SK-N-SH treated with all-trans-retinoic acid at 6 μM for 48 hours (cell line): ENCODE measurements around the gene PROCA1.

ENCODE experiments used
- ATAC-seq: fragments of 200-7000 bp; cut with Tn5 transposase; 3 replicates; pipeline ENCODE4 v1.9.1; 2020; ENCODE audit warnings: mild to moderate bottlenecking, moderate library complexity
- ARNTL ChIP-seq: fragments of 450-650 bp; formaldehyde crosslinking; IDR thresholded peaks from 2 replicates; pipeline ENCODE4 v1.5.0; 2020; ENCODE audit warnings: low read depth, mild to moderate bottlenecking, moderate library complexity, borderline replicate concordance
- BACH2 ChIP-seq: fragments of 250-450 bp; sonication (Bioruptor Pico); IDR thresholded peaks from 2 replicates; pipeline ENCODE4 v1.9.0; 2021; ENCODE audit warnings: mild to moderate bottlenecking, borderline replicate concordance
- CREB5 ChIP-seq: fragments of 250-450 bp; sonication (Bioruptor Pico); IDR thresholded peaks from 2 replicates; pipeline ENCODE4 v1.5.1; 2020; ENCODE audit warnings: low read depth, mild to moderate bottlenecking, moderate library complexity
- CSDC2 ChIP-seq: fragments of 250-450 bp; sonication (Bioruptor Pico); IDR thresholded peaks from 2 replicates; pipeline ENCODE4 v1.5.0; 2020; ENCODE audit warnings: mild to moderate bottlenecking, moderate library complexity
- CSRNP3 ChIP-seq: fragments of 250-450 bp; sonication (Bioruptor Pico); IDR thresholded peaks from 2 replicates; pipeline ENCODE4 v1.5.1; 2021; ENCODE audit warnings: mild to moderate bottlenecking, moderate library complexity
- ESRRG ChIP-seq: fragments of 250-450 bp; sonication (Bioruptor Pico); IDR thresholded peaks from 2 replicates; pipeline ENCODE4 v1.6.1; 2021; ENCODE audit warnings: mild to moderate bottlenecking
- GLIS3 ChIP-seq: fragments of 250-450 bp; sonication (Bioruptor Pico); IDR thresholded peaks from 2 replicates; pipeline ENCODE4 v1.5.0; 2020; ENCODE audit warnings: mild to moderate bottlenecking, moderate library complexity
- ISL1 ChIP-seq: fragments of 250-450 bp; sonication (Bioruptor Pico); IDR thresholded peaks from 2 replicates; pipeline ENCODE4 v2.1.2; 2022; ENCODE audit warnings: mild to moderate bottlenecking, moderate library complexity
- OSR1 ChIP-seq: fragments of 250-450 bp; sonication (Bioruptor Pico); IDR thresholded peaks from 2 replicates; pipeline ENCODE4 v1.8.0; 2022; ENCODE audit warnings: moderate library complexity, mild to moderate bottlenecking, inconsistent platforms
- PATZ1 ChIP-seq: fragments of 250-450 bp; sonication (Bioruptor Pico); IDR thresholded peaks from 2 replicates; pipeline ENCODE4 v1.8.0; 2020; ENCODE audit warnings: mild to moderate bottlenecking, moderate library complexity, borderline replicate concordance
- POU6F1 ChIP-seq: fragments of 250-450 bp; sonication (Bioruptor Pico); IDR thresholded peaks from 2 replicates; pipeline ENCODE4 v1.8.0; 2021; ENCODE audit warnings: low read depth, mild to moderate bottlenecking, moderate library complexity, borderline replicate concordance
- PPARA ChIP-seq: fragments of 250-450 bp; sonication (Bioruptor Pico); IDR thresholded peaks from 2 replicates; pipeline ENCODE4 v1.5.0; 2020; ENCODE audit warnings: mild to moderate bottlenecking, borderline replicate concordance
- RARB ChIP-seq: fragments of 250-450 bp; sonication (Bioruptor Pico); IDR thresholded peaks from 2 replicates; pipeline ENCODE4 v1.8.0; 2021; ENCODE audit warnings: mild to moderate bottlenecking, moderate library complexity
- SNAI2 ChIP-seq: fragments of 250-450 bp; sonication (Bioruptor Pico); IDR thresholded peaks from 2 replicates; pipeline ENCODE4 v1.5.0; 2020; ENCODE audit warnings: mild to moderate bottlenecking, moderate library complexity
- TCF4 ChIP-seq: fragments of 250-450 bp; sonication (Bioruptor Pico); IDR thresholded peaks from 2 replicates; pipeline ENCODE4 v1.8.0; 2021; ENCODE audit warnings: mild to moderate bottlenecking, moderate library complexity, borderline replicate concordance
- TOX ChIP-seq: fragments of 250-450 bp; sonication (Bioruptor Pico); IDR thresholded peaks from 2 replicates; pipeline ENCODE4 v1.8.0; 2021; ENCODE audit warnings: mild to moderate bottlenecking, moderate library complexity, borderline replicate concordance
- ZC3H10 ChIP-seq: fragments of 250-450 bp; sonication (Bioruptor Pico); IDR thresholded peaks from 2 replicates; pipeline ENCODE4 v1.5.1; 2021; ENCODE audit warnings: mild to moderate bottlenecking, moderate library complexity
- ZFP3 ChIP-seq: fragments of 250-450 bp; sonication (Bioruptor Pico); IDR thresholded peaks from 2 replicates; pipeline ENCODE4 v1.5.0; 2020; ENCODE audit warnings: mild to moderate bottlenecking, moderate library complexity
- ZFP30 ChIP-seq: fragments of 450-650 bp; formaldehyde crosslinking; IDR thresholded peaks from 2 replicates; pipeline ENCODE4 v1.5.0; 2022; ENCODE audit warnings: mild to moderate bottlenecking, moderate library complexity
- ZNF565 ChIP-seq: fragments of 450-650 bp; formaldehyde crosslinking; conservative IDR thresholded peaks from 2 replicates; pipeline ENCODE4 v1.5.0; 2020; ENCODE audit warnings: low read depth, mild to moderate bottlenecking, moderate library complexity
- ZNF70 ChIP-seq: fragments of 450-650 bp; formaldehyde crosslinking; IDR thresholded peaks from 2 replicates; pipeline ENCODE4 v1.5.0; 2020; ENCODE audit warnings: mild to moderate bottlenecking, moderate library complexity
- ZNF8 ChIP-seq: fragments of 450-650 bp; formaldehyde crosslinking; IDR thresholded peaks from 2 replicates; pipeline ENCODE4 v1.5.0; 2020; ENCODE audit warnings: mild to moderate bottlenecking, moderate library complexity
- TF ChIP-seq, protein P1 (sequence below): fragments of 250-450 bp; sonication (Bioruptor Pico); IDR thresholded peaks from 2 replicates; pipeline ENCODE4 v1.5.0; 2020; ENCODE audit warnings: mild to moderate bottlenecking, moderate library complexity

The PROCA1 gene

DNA sequence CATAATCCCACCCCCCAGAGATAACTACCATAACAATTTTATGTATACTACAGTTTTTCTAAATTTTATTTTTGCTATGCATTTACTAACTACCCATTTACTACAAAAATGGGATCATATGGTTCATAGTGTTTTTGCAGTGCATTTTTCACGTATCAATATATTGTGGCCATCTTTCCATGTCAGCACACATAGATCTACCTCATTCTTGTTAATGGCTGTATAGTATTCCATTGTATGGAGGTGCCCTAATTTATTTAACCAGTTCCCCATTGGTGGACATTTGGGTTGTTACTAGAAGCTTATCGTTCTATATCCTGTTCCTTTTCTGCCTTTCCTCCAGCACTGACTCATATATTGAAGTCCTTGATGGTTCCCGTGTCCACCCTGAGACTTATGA lies 22.7 kb downstream of the PROCA1 start (continued):
- TF ChIP-seq CREB5 (CRISPR knock-in tag) (no peak), ZC3H10 (no peak), ZNF565 (CRISPR knock-in tag) (no peak), ZFP3 (CRISPR knock-in tag) (no peak), SNAI2 (CRISPR knock-in tag) (no peak), TCF4 (CRISPR knock-in tag) (no peak), ZNF70 (CRISPR knock-in tag) (no peak), CSDC2 (CRISPR knock-in tag) (no peak), RARB (no peak), ZFP30 (no peak), PPARA (CRISPR knock-in tag) (no peak)

DNA sequence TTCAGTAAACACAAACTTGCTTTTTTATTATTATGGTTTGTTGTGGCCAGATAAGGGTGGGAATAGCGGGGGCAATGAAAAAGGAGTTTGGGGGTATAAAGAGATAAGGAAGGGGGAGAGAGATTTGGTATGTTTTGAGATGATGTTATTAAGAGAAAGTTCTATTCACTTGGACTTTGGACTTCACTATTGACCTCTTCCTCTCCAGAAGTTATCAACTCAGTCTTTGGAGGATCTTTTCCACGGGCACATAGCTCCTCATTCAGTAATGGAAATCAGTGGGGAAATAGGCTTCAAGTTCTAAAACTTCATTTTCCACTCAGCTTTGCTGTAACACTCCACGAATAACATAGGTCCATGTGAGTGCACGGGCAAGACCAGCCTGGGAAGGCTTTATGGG lies 23.2 kb downstream of the PROCA1 start:
- no peak for ATAC-seq
- no peak for TF ChIP-seq ESRRG (CRISPR knock-in tag)
- TF ChIP-seq POU6F1 (CRISPR knock-in tag) = no peak
- TF ChIP-seq ZNF70 (CRISPR knock-in tag) = no peak
- TF ChIP-seq CSRNP3 = no peak
- TF ChIP-seq PATZ1 (CRISPR knock-in tag) = no peak
- TF ChIP-seq GLIS3 = no peak

- TF ChIP-seq BACH2 (CRISPR knock-in tag) = no peak
- no peak for TF ChIP-seq ZNF8 (CRISPR knock-in tag)
- no peak for TF ChIP-seq PATZ1 (CRISPR knock-in tag)
- TF ChIP-seq GLIS3 = no peak
- TF ChIP-seq ARNTL (CRISPR knock-in tag) = no peak
- TF ChIP-seq SNAI2 (CRISPR knock-in tag) = no peak
- TF ChIP-seq TCF4 (CRISPR knock-in tag) = no peak
- TF ChIP-seq PPARA (CRISPR knock-in tag) = no peak
- no peak for TF ChIP-seq ZC3H10
- no peak for TF ChIP-seq ZNF70 (CRISPR knock-in tag)
- TF ChIP-seq OSR1 (CRISPR knock-in tag) = no peak
- no peak for TF ChIP-seq ISL1 (CRISPR knock-in tag)
- no peak for TF ChIP-seq POU6F1 (CRISPR knock-in tag)
- no peak for TF ChIP-seq ESRRG (CRISPR knock-in tag)
- no peak for TF ChIP-seq TOX (CRISPR knock-in tag)
- TF ChIP-seq, protein P1, sequence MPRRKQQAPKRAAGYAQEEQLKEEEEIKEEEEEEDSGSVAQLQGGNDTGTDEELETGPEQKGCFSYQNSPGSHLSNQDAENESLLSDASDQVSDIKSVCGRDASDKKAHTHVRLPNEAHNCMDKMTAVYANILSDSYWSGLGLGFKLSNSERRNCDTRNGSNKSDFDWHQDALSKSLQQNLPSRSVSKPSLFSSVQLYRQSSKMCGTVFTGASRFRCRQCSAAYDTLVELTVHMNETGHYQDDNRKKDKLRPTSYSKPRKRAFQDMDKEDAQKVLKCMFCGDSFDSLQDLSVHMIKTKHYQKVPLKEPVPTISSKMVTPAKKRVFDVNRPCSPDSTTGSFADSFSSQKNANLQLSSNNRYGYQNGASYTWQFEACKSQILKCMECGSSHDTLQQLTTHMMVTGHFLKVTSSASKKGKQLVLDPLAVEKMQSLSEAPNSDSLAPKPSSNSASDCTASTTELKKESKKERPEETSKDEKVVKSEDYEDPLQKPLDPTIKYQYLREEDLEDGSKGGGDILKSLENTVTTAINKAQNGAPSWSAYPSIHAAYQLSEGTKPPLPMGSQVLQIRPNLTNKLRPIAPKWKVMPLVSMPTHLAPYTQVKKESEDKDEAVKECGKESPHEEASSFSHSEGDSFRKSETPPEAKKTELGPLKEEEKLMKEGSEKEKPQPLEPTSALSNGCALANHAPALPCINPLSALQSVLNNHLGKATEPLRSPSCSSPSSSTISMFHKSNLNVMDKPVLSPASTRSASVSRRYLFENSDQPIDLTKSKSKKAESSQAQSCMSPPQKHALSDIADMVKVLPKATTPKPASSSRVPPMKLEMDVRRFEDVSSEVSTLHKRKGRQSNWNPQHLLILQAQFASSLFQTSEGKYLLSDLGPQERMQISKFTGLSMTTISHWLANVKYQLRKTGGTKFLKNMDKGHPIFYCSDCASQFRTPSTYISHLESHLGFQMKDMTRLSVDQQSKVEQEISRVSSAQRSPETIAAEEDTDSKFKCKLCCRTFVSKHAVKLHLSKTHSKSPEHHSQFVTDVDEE (CRISPR knock-in tag) = no peak
- TF ChIP-seq ZFP30 = no peak
- no peak for TF ChIP-seq CREB5 (CRISPR knock-in tag)
- ATAC-seq = no peak
Measured at GRCh38 chr17:28686296-28686695, 25.4 kb downstream of the PROCA1 start.
